ENCODE data around the gene ANO4.

ANO4 gene

DNA sequence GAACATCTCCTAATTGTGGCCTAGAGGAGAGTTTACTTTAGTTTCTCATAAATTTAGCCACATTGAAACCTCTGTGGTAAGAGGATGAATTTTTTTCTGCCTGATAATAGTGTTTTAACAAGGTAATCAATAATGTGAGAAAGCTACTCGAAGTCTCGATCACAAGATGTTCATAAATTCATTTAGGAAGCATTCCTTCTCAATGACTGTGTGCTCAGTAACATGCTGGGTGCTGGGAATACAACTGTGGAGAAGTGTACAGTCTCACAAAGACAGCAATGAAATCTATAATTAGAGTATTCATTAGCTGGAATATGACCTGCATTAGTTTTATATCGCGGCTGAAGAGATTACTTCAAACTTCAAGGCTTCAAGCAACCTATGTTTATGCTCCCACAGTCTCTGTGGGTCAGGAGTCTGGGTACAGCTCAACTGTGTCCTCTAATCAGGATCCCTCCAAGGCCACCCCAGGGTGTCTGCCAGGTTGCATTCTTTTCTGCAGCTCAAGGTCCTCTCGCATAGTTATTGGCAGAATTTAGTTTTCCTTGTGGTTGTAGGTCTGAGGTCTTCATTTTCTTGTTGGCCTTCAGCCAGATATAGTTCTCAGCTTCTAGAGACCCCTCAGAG, 167.6 kb downstream of the ANO4 start:
- ChIA-PET CTCF (interaction anchor here (0.5 to 1.1 kb wide), 2 partner anchors 12 to 25 kb away, joined by 3 to 4 read pairs; no protein-coding TSS in a partner anchor), POLR2A (interaction anchor here (0.5 kb wide), 1 partner anchor 695 kb away, joined by 3 read pairs; the partner anchor contains the start of genes DEPDC4 and SCYL2)
- TF ChIP-seq ZNF529 (tag by site-specific recombination; IDR thresholded peaks at IDR 0.05; ENCODE audit: insufficient replicate concordance) (no peak), CTCF (tag by site-specific recombination; IDR thresholded peaks at IDR 0.05) (no peak), FEZF1 (tag by site-specific recombination; IDR thresholded peaks at IDR 0.05) (no peak), ZNF596 (tag by site-specific recombination; IDR thresholded peaks at IDR 0.05) (no peak), ZNF571 (tag by site-specific recombination; IDR thresholded peaks at IDR 0.05) (no peak), WT1 (tag by site-specific recombination; IDR thresholded peaks at IDR 0.05) (no peak), ZNF2 (tag by site-specific recombination; IDR thresholded peaks at IDR 0.05) (no peak), ZNF501 (tag by site-specific recombination; IDR thresholded peaks at IDR 0.05) (no peak), YY1 (tag by site-specific recombination; IDR thresholded peaks at IDR 0.05) (no peak), ZNF146 (tag by site-specific recombination; IDR thresholded peaks at IDR 0.05) (no peak)

DNA sequence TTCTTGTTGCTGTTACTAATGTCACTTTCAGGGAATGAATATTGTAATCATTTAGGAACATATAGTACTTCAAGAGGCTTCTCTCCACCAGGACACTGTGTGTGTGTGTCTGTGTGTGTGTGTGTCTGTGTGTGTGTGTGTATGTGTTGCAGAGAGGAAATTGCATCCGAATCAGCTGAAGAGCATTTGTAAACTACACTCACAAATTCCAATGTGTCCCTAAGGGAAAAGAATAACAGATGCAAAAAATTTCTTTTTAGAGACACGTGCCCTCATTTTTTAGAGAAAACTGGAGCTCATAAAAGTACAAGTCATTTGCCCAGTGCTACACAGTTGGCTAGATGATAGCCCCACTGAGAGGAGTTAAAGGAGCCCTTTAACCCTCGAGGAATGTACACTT, 168.8 kb downstream of the ANO4 start:
- H3K4me3 ChIP-seq (ENCODE audit: low read depth, low read length), result no peak overlapping the region
- TF ChIP-seq IKZF3 (tag by site-specific recombination; IDR thresholded peaks at IDR 0.05), result no peak
- no peak for TF ChIP-seq BCL6B (tag by site-specific recombination; IDR thresholded peaks at IDR 0.05)
- TF ChIP-seq ZNF785 (tag by site-specific recombination; IDR thresholded peaks at IDR 0.05), result no peak
- no peak for TF ChIP-seq MYNN (tag by site-specific recombination; IDR thresholded peaks at IDR 0.05; ENCODE audit: borderline replicate concordance)
- TF ChIP-seq ZNF558 (tag by site-specific recombination; IDR thresholded peaks at IDR 0.05), result no peak
- TF ChIP-seq ZNF350 (tag by site-specific recombination; IDR thresholded peaks at IDR 0.05), result no peak
- no peak for TF ChIP-seq ZNF555 (tag by site-specific recombination; conservative IDR thresholded peaks at IDR 0.05)
- TF ChIP-seq HOXC10 (CRISPR knock-in tag; IDR thresholded peaks at IDR 0.05), result no peak
- no peak for TF ChIP-seq ZEB2 (tag by site-specific recombination; IDR thresholded peaks at IDR 0.05)
- no peak for TF ChIP-seq ZNF362 (tag by site-specific recombination; IDR thresholded peaks at IDR 0.05)
- no peak for TF ChIP-seq ZNF416 (tag by site-specific recombination; IDR thresholded peaks at IDR 0.05)
- no peak overlapping the region for H3K27ac ChIP-seq (ENCODE audit: extremely low read depth, low read depth, low read length)
- ChIA-PET CTCF (interaction anchor here (0.8 to 1.1 kb wide), 2 partner anchors 8 to 10 kb away, joined by 3 to 4 read pairs; no protein-coding TSS in a partner anchor), POLR2A (no interaction called here)
- H3K36me3 ChIP-seq (ENCODE audit: control insufficient read depth in 2 of 2, insufficient read depth in 1 of 2, low read length in 2 of 2), result no peaks in the 10 kb centered on the region
- H3K4me1 ChIP-seq (ENCODE audit: control insufficient read depth, insufficient read depth, low read length), result no peaks in the 10 kb centered on the region
- no peaks in the 10 kb centered on the region for H3K9me3 ChIP-seq (ENCODE audit: control insufficient read depth, insufficient read depth, low read depth, low read length)

More for the DNA sequence above, 167.6 kb downstream of the ANO4 start:
- no peak overlapping the region for H3K27ac ChIP-seq (ENCODE audit: extremely low read depth, low read depth, low read length)
- H3K4me1 ChIP-seq (ENCODE audit: control insufficient read depth, insufficient read depth, low read length), result no peaks in the 10 kb centered on the region
- no peaks in the 10 kb centered on the region for H3K9me3 ChIP-seq (ENCODE audit: control insufficient read depth, insufficient read depth, low read depth, low read length)
- H3K4me3 ChIP-seq (ENCODE audit: low read depth, low read length), result no peak overlapping the region
- no peaks in the 10 kb centered on the region for H3K36me3 ChIP-seq (ENCODE audit: control insufficient read depth in 2 of 2, insufficient read depth in 1 of 2, low read length in 2 of 2)

All from HEK293 (cell line).